Effector memory CD4-positive, alpha-beta T cell (primary cell): ENCODE data around the gene STAB2.

Experiments
- DNase-seq, 3 donors: peaks; one replicate each; pipeline ENCODE4 v3.0.0-alpha.2; 2020
- H3K27ac ChIP-seq: 2 replicates; pipeline ENCODE4 v1.7.0; 2013; ENCODE audit warnings: mild to moderate bottlenecking, low read length, moderate library complexity; ENCODE audit not compliant: insufficient read depth, poor library complexity, severe bottlenecking
- H3K27me3 ChIP-seq: replicated peaks from 2 replicates; pipeline ENCODE4 v1.7.0; 2013; ENCODE audit warnings: mild to moderate bottlenecking, low read length; ENCODE audit not compliant: insufficient read depth, control insufficient read depth, poor library complexity, severe bottlenecking
- H3K36me3 ChIP-seq: 2 replicates; pipeline ENCODE4 v1.7.0; 2013; ENCODE audit warnings: mild to moderate bottlenecking, low read length, moderate library complexity; ENCODE audit not compliant: control insufficient read depth, insufficient read depth
- H3K4me1 ChIP-seq: 2 replicates; pipeline ENCODE4 v1.7.0; 2013; ENCODE audit warnings: low read length, mild to moderate bottlenecking; ENCODE audit not compliant: control insufficient read depth, insufficient read depth, poor library complexity, severe bottlenecking
- H3K4me3 ChIP-seq: 2 replicates; pipeline ENCODE4 v1.7.0; 2013; ENCODE audit warnings: low read length, low read depth, mild to moderate bottlenecking; ENCODE audit not compliant: insufficient read depth, poor library complexity, severe bottlenecking
- H3K9me3 ChIP-seq: 2 replicates; pipeline ENCODE4 v1.7.0; 2013; ENCODE audit warnings: mild to moderate bottlenecking, low read length, moderate library complexity; ENCODE audit not compliant: control insufficient read depth

Gene STAB2

DNA sequence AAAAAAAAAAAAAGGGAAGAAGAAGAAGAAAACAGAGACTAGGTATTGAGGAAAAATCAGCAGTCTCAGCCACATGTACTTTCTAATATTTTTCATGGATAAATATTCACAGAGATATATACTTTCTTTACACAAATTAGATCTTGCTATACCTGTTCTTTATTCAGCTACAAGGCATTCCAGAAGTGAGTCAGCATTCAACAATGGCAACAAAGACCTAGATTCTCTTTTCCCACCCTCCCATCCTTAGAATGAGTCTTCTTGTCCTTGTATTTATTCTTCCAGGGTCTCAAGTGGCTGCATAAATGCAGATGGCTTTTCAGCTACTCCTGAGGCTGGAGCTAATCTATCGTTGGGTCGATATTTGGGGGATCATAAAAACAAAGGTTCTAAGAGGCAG is 160.9 kb downstream of the STAB2 start:
- no peaks in the 10 kb centered on the region for H3K9me3 ChIP-seq
- H3K27ac ChIP-seq: no peak overlapping the region
- H3K4me1 ChIP-seq: no peaks in the 10 kb centered on the region
- DNase-seq: no peak
- H3K27me3 ChIP-seq: no peaks in the 10 kb centered on the region
- no peaks in the 10 kb centered on the region for H3K36me3 ChIP-seq
- H3K4me3 ChIP-seq: no peak overlapping the region

DNA sequence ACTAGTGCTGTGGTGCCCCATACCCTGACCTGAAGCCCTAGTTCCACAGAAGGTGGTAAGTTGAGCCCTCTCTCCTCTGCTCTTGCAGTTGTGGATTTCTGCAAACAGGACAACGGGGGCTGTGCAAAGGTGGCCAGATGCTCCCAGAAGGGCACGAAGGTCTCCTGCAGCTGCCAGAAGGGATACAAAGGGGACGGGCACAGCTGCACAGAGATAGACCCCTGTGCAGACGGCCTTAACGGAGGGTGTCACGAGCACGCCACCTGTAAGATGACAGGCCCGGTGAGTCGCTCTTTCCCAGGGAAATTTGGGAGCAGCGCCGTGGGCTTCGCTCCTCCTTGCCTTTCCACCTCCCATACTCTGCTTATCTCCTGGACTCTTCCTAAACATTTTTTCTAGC is 161.8 kb downstream of the STAB2 start:
- no peaks in the 10 kb centered on the region for H3K4me1 ChIP-seq
- no peaks in the 10 kb centered on the region for H3K9me3 ChIP-seq
- H3K27me3 ChIP-seq: no peaks in the 10 kb centered on the region
- H3K27ac ChIP-seq: no peak overlapping the region
- H3K4me3 ChIP-seq: no peak overlapping the region
- no peaks in the 10 kb centered on the region for H3K36me3 ChIP-seq
- DNase-seq: no peak

DNA sequence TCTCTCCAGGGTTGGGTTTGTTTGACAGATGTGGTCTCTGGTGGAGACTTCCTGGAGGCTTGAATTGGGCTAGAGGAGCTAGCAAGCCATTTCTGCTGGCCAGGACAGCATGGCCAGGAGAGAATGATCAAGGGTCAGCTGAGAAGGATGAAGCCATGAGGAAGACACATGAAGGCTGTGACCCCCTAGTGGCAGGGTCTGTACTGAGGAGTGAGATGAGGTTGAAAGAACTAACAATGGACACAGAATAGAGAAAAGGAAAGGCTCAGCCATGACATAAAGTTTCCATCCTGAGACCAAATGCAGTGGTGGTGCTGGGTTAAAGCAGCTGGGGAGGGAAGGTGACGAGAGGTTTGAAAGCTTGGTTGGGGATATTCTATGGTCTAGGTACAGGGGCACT is 164.1 kb downstream of the STAB2 start:
- DNase-seq: no peak

DNA sequence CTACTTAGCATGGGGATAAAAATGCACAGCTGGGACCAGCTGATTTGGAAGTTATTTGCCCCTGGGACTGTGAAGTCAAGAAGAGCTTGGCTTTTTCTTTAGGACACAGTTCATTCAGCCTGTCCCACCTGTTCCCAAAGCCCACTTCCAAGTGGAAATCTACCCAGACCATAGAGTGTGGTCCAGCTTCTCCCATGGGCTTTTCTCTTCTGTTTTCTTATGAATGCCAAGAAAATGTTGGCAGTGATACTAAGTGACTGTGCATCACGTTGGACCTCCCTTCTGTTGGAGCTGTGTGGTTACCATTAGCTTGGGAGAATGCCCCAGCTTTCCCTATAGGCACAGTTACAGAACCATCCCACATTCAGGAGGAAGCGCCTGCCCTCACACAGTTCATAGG is 164.5 kb downstream of the STAB2 start:
- no peak for DNase-seq
- Histone ChIP-seq H3K27ac (no peak overlapping the region), H3K27me3 (no peaks in the 10 kb centered on the region), H3K4me1 (no peaks in the 10 kb centered on the region), H3K36me3 (no peaks in the 10 kb centered on the region), H3K4me3 (no peak overlapping the region), H3K9me3 (no peaks in the 10 kb centered on the region)

More for the DNA sequence above, 164.1 kb downstream of the STAB2 start:
- H3K4me3 ChIP-seq: no peak overlapping the region
- H3K36me3 ChIP-seq: no peaks in the 10 kb centered on the region
- no peaks in the 10 kb centered on the region for H3K27me3 ChIP-seq
- H3K9me3 ChIP-seq: no peaks in the 10 kb centered on the region
- H3K27ac ChIP-seq: no peak overlapping the region
- H3K4me1 ChIP-seq: no peaks in the 10 kb centered on the region

DNA sequence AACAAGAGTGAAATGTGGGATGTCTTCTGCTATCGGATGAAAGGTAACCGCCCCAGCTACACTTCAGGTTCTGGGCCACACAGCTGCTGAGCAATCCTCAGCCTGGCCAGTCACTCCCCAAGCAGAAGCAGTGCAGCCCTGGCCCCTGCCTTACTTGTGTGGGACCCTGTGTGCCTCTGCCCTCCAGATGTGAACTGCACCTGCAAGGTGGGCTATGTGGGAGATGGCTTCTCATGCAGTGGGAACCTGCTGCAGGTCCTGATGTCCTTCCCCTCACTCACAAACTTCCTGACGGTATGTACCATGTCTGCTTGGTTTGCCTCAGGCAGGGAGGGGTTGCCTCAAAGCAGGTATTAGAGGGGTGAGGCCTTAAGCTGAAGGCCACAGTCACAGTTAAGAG is 168.4 kb downstream of the STAB2 start:
- Histone ChIP-seq H3K27ac (no peak overlapping the region), H3K9me3 (no peaks in the 10 kb centered on the region), H3K4me3 (no peak overlapping the region), H3K4me1 (no peaks in the 10 kb centered on the region), H3K27me3 (no peaks in the 10 kb centered on the region), H3K36me3 (no peaks in the 10 kb centered on the region)
- no peak for DNase-seq

DNA sequence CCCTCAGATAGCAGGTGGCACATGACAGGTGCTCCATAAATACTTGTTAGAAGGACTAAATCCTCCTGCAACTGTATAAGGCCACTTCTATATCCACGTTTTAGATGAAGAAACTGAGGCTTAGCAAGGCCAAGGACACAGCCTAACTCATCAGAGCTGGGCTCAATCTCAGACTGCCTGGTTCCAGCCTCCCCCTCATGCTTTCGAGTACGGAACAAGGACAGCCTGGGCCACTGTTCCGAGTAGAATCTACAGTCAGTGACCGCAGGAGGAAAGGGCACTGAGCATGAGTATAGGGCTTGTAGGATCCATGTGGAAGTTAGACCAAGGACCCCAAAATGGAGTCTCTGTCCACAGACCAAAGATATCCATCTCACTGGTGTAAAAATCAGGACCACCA is 169.4 kb downstream of the STAB2 start:
- no peak overlapping the region for H3K27ac ChIP-seq
- H3K4me1 ChIP-seq: no peaks in the 10 kb centered on the region
- no peaks in the 10 kb centered on the region for H3K36me3 ChIP-seq
- DNase-seq: no peak
- no peak overlapping the region for H3K4me3 ChIP-seq
- H3K9me3 ChIP-seq: no peaks in the 10 kb centered on the region
- no peaks in the 10 kb centered on the region for H3K27me3 ChIP-seq

DNA sequence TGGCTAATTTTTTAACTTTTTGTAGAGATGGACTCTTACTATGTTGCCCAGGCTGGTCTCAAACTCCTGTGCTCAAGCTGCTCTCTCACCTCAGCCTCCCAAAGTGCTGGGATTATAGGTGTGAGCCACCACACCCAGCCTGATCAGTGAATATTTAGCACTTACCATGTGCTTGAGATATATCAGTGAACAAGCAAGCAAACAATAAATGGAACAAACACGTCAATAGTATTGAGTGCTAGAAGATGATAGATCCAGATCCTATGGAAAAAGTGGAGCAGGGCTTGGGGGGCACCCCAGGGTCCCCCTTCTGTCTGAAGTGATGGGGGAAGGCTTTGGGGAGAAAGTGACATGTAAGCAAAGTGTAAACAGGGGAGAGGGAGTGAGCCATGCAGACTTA is 170.2 kb downstream of the STAB2 start:
- Histone ChIP-seq H3K27me3 (no peaks in the 10 kb centered on the region), H3K27ac (no peak overlapping the region), H3K4me1 (no peaks in the 10 kb centered on the region), H3K36me3 (no peaks in the 10 kb centered on the region), H3K9me3 (no peaks in the 10 kb centered on the region), H3K4me3 (no peak overlapping the region)
- DNase-seq: no peak

DNA sequence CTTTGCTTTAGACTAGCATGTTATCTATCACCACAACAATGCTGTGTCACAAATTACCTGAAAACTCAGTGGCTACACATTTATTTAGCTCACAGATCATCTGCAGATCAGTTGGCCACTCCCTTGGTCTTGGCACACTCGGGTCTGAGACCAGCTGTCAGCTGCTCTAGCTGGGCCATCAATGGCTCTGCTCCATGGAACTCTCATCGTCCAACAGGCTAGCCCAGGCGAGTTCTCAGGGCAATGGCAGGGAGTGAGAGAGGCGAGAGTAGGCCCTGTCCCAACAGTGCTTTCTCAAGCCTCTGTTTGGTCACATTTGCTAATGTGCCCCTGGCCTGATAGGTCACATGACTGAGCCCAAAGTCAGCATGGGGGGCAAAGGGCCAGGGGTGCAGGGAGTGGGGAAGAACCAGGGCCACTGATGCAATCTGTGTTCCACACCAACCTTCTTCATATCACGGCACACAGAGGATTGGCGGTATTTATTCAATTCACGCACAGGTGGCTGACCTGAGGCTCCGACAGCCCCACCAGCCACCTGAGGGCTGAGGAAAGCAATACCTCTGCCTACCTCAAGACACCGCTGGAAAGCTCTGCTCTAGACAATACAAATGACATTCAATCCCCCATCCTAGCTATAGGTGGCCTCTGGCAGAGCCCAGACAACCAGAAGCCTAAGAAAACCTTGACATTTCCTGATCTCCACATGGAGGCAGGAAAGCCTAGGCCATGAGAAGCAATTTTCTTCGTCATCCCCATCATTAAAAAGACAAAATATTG is 171.4 kb downstream of the STAB2 start:
- no peak for DNase-seq
- no peaks in the 10 kb centered on the region for H3K4me1 ChIP-seq
- H3K27ac ChIP-seq: no peak overlapping the region
- no peaks in the 10 kb centered on the region for H3K27me3 ChIP-seq
- H3K4me3 ChIP-seq: no peak overlapping the region
- no peaks in the 10 kb centered on the region for H3K36me3 ChIP-seq
- no peaks in the 10 kb centered on the region for H3K9me3 ChIP-seq

DNA sequence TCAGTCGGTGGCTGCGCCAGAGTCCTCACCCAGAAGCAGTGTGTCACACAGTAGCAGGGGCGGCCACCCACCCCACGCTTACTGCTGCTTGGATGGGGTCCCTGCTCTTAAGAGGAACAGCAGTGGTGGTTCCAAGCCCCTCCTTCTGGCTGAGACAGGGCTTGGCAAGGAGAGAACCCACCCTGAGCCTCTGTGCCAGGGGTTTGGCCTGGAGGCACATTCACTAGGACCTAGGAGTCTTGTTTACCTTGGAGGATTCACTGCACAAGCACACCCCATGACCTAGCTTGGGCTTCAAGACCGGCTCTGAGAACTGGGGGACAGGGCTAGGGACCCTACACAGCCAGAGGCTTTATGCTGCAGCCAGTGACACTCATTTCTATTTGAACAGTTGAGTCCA is 175.4 kb downstream of the STAB2 start:
- no peaks in the 10 kb centered on the region for H3K9me3 ChIP-seq
- H3K4me3 ChIP-seq: no peak overlapping the region
- no peaks in the 10 kb centered on the region for H3K27me3 ChIP-seq
- H3K27ac ChIP-seq: no peak overlapping the region
- no peaks in the 10 kb centered on the region for H3K36me3 ChIP-seq
- no peaks in the 10 kb centered on the region for H3K4me1 ChIP-seq
- DNase-seq: no peak

DNA sequence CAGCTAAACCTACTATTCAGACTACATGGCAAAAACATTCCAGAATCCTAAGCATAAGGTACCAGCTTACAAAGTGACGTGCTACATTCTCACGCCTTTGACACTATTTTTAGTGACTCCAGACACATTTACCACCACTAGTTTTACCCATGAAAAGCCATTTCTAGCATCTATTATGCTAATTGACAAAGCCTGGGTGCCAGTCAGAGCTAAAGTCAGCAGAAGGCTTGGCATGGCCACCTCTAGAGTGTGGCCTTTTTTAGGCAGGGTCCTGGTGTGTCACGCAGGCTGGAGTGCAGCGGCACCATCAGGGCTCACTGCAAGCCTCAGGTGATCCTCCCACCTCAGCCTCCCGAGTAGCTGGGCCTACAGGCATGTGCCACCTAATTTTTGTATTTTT is 178.2 kb downstream of the STAB2 start:
- no peak overlapping the region for H3K4me3 ChIP-seq
- H3K36me3 ChIP-seq: no peaks in the 10 kb centered on the region
- no peak overlapping the region for H3K27ac ChIP-seq
- no peaks in the 10 kb centered on the region for H3K4me1 ChIP-seq
- no peaks in the 10 kb centered on the region for H3K27me3 ChIP-seq
- DNase-seq: no peak
- no peaks in the 10 kb centered on the region for H3K9me3 ChIP-seq
